Fibroblast of peridontal ligament (primary cell): ENCODE measurements around the gene PHF24.
"Not testable (repeated sequence)": the region's sequence is repeated elsewhere in the genome, so short reads cannot be mapped to it uniquely, and the experiment has no call there.

Experiments
- DNase-seq: peaks from one replicate; pipeline ENCODE4 v3.0.0-alpha.2; 2010; ENCODE audit errors: extremely low read depth

Gene PHF24

GRCh38 chr9:34996905-34997279 lies 38.8 kb downstream of the PHF24 start:
- DNase-seq: no peak

DNA sequence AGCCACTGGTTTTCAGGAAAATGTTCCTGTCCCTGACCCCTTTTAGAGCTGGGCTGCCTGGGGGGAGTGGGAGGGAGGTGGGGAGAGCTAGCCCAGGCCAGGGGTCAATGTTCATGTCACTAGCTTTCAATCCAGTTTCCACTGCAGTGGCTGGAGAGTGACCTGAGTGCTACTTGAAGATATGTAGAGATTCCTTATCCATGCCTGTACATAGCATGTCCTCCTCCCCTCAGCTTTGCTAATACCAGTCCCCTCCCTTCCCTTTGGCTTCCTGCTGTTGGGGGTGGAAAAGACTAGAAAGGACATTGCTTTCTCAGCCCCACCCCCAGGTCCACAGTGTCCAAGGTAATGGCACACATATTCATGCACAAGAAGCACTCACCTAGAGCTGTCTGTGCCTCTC lies 39.3 kb downstream of the PHF24 start:
- DNase-seq: no peak

GRCh38 chr9:34998266-34998665 lies 40.2 kb downstream of the PHF24 start:
- DNase-seq: no peak

DNA sequence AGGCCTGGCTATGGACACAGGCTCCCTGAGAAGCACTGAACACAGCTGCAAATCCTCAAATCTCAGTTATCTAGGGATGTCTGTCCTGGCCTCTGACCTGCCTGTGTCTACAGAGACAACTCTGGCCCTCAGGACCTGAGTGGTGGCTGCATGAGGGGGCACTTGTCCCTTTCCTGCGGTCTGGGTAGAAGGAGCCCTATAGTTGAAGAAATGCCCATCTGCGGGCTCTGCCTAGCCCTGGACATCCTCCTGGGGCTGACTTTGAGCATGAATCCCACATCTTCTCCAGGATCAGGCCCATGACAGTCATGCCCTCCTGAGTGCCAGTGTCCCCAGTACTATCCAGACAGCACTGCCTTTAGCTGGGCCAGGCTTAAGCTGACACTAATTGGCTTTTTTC lies 41.5 kb downstream of the PHF24 start:
- DNase-seq: no peak

DNA sequence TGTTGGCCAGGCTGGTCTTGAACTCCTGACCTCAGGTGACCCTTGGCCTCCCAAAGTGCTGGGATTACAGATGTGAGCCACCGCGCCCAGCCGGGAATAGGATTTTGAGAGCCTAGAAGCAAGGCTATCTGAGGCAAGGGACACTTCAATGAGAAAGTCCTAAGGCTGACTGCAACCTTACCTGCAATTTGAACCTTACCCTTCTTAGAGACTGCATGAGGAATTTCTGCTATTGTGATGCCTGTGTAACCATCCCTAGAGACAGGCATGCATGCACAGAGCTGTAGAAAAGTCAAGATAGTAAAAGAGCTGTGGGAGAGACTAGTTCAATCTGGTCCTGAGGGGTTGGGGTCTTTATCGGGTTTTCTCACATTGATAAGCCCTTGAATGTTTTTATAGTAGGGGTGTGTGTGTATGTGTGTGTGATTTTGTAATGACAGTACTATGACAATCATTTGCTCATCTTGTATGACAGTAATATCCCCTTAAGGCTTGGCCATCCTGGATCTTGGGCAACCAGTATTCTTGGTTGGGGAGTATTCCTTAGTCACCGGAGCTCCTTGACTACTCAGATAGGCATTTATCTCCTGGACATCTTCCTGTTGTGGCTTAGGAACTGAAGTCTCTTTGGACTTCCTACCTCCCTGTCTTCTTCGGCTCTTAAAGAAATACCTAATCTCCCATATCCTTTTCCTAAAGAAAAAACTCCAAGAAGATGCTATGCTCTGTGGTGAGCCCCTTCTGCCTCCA lies 42.6 kb downstream of the PHF24 start:
- DNase-seq: no peak

GRCh38 chr9:35001285-35001677 lies 43.2 kb downstream of the PHF24 start:
- no peak for DNase-seq

GRCh38 chr9:35001803-35002502 lies 43.9 kb downstream of the PHF24 start:
- DNase-seq: no peak

- no peak for DNase-seq
Measured at GRCh38 chr9:35002623-35003022, 44.5 kb downstream of the PHF24 start.

- not testable (repeated sequence) for DNase-seq
Measured at GRCh38 chr9:35004299-35004698, 46.2 kb downstream of the PHF24 start.

GRCh38 chr9:35010351-35010958 lies 52.4 kb downstream of the PHF24 start:
- DNase-seq: no peak

DNA sequence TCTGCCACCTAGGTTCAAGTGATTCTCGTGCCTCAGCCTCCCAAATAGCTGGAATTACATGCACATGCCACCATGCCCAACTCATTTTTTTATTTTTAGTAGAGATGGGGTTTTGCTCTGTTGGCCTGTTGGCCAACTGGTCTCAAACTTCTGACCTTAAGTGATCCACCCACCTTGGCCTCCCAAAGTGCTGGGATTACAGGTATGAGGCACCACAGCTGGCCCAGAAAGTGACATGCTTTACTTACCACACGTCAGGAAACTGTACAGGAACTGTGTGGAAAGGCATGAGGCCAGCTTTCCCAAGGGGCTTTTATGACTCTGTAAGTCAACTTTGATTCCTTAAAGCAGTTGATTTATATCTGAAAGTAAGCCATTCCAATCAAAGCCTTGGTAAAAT lies 56.4 kb downstream of the PHF24 start:
- DNase-seq: no peak

GRCh38 chr9:35023443-35023842 lies 65.4 kb downstream of the PHF24 start:
- not testable (repeated sequence) for DNase-seq

- DNase-seq: no peak
Measured at GRCh38 chr9:35026671-35027070, 68.6 kb downstream of the PHF24 start.

DNA sequence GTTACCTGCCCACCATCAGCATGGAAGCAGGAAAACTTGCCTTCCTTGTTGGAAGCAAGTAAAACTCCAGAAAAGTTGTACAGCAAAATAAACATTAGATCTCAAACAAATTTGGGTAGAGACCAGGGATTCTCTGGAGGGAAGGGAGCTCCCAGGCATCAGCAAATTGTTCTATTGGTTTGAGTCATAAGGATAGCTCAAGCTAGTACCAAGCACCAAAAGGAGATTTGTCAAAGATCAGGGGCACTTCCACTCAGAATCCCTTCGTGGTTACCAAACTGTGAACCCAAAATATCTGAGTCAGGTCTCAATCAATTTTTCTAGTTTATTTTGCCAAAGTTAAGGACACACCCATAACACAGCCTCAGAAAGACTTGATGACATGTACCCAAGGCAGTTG lies 69.3 kb downstream of the PHF24 start:
- DNase-seq: no peak

DNA sequence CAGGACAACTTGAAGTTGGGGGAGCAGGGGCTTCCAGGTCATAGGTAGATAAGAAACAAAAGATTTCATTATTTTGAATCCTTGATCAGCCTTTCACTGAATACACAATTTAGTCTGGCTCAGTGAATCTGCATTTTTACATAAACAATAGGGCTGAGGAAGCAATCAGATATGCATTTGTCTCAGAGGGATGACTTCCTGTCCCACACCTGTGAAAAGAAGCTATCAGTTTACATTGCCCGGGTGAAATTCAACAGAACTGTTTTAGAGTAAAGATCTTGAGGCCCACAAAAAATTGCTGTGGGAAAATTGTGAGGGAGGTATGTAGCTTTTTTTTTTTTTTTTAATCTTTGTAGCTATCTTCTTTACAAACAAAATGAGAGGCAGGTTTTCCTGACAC lies 69.8 kb downstream of the PHF24 start:
- no peak for DNase-seq

- DNase-seq: no peak
Measured at GRCh38 chr9:35028341-35028740, 70.3 kb downstream of the PHF24 start.

DNA sequence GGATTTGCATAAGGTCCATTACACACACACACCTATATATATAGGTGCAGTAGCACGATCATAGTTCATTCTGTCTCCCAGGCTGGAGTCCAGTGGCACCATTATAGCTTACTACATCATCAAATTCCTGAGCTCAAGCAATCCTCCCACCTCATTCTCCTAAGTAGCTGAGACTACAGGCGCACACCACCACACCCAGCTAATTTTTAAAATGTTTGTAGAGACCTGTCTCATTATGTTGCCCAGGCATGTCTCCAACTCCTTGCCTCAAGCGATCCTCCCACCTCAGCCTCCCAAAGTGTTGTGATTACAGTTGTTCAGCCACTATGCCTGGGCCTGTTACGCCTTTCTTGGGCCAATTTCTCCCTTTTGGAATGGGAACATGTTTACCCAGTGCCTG lies 71.2 kb downstream of the PHF24 start:
- no peak for DNase-seq

DNA sequence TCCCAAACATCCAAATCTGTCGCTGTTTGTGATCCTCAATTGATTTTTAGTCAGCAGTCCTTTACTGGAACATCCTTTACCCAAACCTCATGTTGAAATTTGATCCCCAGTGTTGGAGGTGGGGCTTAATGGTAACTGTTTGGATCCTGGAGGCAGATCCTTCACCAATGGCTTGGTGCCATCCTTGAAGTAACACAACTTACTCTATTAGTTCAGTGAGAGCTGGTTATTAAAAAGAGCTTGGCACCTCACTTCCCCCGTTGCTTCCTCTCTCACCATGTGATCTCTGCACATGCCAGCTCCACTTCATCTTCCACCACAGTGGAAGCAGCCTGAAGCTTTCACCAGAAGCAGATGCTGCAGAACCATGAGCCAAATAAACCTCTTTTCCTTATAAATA lies 71.8 kb downstream of the PHF24 start:
- no peak for DNase-seq
